Activated CD4-positive, alpha-beta T cell treated with anti-CD3 and anti-CD28 coated beads for 24 hours (primary cell): ENCODE data around the gene BCAS1.

Experiments used
- DNase-seq, 2 donors: peaks; one replicate each; pipeline ENCODE4 v3.0.0-alpha.2; 2020; ENCODE audit warnings: low read depth in 2 of 2

BCAS1 gene, protein sequence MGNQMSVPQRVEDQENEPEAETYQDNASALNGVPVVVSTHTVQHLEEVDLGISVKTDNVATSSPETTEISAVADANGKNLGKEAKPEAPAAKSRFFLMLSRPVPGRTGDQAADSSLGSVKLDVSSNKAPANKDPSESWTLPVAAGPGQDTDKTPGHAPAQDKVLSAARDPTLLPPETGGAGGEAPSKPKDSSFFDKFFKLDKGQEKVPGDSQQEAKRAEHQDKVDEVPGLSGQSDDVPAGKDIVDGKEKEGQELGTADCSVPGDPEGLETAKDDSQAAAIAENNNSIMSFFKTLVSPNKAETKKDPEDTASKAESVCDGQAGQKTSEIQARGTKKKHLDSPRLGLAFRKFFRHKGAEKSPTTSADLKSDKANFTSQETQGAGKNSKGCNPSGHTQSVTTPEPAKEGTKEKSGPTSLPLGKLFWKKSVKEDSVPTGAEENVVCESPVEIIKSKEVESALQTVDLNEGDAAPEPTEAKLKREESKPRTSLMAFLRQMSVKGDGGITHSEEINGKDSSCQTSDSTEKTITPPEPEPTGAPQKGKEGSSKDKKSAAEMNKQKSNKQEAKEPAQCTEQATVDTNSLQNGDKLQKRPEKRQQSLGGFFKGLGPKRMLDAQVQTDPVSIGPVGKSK

DNA sequence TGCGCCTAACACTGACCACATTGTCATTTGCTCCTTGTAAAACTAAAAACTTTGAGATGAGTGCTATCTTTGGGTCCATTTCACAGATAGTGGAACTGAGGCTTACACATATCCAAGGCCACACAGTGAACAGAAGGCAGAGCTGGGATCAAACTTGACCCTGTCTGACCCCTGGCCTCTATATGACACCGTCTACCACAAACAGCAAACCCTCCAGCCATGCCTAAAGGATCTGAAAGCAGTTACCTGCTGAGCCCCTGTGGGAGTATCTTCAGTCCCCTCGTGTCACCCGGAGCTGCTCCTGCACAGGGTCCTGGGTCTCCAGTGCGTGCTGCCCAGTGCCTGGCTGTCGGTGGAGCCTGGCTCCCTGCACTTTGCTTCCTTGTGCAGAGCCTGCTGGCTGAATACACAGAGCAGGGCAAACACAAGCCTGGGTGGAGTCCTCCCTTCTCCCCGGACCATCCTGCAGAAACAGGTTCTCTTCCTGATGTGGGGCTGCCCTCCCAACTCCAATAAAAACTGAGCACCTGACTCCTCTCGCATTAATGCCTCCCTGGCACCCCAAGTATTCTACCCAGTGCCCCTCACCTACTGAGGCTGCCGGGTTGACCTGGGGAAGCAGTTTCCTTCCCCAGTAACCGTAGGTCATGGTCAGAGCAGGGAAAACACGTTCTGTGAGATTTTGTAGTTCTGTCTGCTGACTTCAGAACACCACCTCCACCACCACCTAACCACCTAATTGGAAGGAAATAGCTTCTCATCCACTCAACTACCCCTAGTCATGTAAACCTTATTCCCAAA is at the start of gene BCAS1:
BCAS1 (minus strand) TSS at position 408 of the 801 bp plus-strand sequence. CDS start 11,876 bp downstream, outside the sequence.
- DNase-seq = no peak

DNA sequence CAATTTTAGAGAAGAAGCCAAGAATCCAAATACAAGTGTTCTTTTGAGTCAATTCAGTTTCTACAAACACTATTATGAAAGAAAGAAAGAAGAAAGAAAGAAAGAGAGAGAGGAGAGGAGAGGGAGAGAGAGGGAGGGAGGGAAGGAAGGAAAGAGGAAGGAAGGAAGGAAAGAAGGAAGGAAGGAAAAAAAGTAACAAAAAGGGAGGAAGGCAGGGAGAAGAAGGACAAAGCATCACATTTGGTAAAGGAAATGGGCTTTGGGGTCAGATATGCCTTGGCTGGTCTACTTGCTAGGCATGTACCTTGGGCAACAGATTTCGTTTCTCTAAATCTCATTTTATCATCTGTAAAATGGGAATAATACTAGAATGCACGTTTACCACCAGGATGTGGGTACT is 49.4 kb upstream of the BCAS1 start:
- DNase-seq = no peak

DNA sequence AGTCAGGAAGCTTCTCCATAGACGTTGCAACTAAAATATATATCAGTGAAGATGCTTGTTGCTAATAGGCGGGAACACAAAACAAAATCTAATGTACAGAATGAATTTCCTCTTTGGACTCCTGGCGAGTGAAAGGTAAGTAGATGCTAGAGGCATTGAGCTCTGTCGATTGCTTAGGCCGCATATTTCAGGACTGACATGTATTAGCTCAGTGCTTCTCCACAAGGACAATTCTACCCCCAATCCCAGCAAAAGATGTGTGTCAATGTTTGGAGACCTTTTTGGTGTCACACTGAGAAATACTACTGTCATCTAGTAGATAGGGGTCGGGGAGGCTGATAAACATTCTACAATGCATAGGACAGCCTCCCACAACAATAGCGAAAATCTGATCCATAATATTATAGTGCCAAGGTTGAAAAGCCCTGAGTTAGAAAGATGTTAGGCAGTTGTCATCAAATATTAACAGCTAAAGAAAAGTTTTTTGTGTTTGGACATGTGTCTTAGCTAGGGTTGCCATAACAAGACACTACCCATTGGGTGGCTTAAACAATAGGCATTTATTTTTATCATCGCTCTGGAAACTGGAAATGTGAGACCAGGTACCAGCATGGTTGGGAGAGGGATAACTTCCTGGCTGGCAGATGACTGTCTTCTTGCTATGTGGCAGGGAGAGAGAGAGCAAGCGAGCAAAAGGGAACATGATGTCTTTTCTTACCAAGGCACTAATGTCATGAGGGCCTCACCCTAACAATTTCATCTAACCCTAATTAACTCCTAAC is 48.0 kb upstream of the BCAS1 start:
- no peak for DNase-seq

DNA sequence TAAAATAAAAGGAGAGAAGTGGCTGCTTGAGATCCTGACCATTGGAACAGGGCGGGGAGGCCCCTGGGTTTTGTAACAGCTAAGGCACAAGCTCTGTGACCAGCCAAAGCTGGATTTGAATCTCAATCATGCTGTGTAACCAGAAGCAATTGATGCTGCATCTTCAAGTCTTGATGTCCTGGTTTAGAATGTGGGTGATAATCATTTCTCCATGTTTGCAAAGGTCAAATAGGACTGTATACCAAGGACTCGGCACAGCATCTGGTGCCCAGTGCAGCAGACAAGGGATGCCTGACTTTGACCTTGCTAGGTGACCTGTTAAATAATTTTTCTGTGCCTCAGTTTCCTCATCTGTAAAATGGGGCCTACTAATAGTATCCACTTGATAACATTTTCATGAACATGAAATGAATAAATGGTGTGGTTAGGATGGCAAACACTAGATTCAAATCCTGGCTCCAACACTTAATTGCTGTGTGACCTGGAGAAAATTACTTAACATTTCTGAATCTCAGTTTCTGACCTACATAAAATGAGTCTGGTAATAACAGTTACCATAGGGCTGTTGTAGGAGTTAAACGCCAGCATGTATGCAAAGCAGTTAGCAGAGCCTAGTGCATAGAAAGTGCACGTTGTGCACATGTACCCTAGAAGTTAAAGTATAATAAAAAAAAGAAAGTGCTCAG is 46.3 kb upstream of the BCAS1 start:
- DNase-seq = no peak

DNA sequence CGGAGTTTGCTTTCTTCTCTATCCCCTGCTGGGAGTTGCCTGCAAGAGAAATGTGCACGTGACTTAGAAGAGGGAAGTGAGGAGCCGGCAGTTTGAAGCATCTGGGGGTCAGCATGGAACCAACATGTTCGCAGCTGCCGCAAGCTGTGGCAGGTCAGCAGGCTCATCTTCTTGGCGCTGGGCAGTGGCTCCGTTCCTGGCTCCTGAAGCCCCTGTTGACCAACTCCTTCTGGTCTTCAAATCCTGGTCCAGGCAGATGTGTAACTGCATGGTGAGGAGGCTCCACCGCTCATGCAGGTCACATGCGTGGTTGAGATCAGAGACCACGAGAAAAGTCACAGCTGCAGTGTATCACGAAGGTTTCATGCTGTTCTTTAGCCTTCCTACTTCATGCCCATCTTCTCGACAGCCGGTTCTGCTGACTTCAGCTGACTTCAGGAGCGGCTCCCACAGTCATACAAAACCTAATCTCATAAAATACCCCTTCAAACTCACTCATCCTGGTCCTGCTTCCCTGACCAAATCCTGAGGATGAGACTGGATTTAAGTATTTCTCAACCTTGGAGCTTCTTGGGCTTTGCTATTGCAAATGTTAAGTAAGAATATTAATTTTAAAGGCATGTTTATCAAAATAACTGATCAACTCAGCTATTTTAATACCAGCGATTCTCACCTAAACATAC is 44.9 kb upstream of the BCAS1 start:
- no peak for DNase-seq

DNA sequence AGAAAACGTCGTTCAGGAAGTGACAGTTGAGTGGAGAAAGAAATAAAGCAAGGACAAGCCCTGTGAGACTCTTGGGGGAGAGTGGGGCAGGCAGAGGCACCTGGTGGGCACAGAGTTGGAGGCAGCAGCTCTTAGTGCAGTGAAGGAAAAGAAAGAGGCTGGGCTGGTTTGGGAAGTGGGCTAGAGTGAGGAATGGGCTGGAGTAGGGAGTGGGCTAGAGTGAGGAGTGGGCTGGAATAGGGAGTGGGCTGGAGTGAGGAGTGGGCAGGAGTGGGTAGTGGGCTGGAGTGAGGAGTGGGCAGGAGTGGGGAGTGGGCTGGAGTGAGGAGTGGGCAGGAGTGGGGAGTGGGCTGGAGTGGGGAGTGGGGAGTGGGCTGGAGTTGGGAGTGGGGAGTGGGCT is 43.7 kb upstream of the BCAS1 start:
- no peak for DNase-seq

DNA sequence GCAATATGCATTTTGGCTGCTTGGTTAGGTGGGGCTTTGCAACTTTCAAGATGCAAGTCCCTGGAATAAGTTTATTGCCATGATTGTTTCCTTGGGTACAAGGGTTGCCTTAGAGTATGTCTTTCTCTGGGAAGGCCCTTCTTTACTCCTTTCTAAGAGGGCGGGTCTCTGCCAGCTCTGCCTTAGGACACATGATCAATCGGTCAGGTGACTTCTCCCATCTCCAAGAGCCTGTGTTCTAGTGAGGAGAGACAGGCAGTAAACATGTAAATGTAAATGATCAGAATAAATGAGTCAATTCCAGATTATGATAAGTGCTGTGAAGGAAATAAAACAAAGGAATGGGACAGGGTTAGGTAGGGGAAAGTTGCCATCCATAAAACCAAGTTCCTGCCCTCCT is 43.2 kb upstream of the BCAS1 start:
- no peak for DNase-seq

DNA sequence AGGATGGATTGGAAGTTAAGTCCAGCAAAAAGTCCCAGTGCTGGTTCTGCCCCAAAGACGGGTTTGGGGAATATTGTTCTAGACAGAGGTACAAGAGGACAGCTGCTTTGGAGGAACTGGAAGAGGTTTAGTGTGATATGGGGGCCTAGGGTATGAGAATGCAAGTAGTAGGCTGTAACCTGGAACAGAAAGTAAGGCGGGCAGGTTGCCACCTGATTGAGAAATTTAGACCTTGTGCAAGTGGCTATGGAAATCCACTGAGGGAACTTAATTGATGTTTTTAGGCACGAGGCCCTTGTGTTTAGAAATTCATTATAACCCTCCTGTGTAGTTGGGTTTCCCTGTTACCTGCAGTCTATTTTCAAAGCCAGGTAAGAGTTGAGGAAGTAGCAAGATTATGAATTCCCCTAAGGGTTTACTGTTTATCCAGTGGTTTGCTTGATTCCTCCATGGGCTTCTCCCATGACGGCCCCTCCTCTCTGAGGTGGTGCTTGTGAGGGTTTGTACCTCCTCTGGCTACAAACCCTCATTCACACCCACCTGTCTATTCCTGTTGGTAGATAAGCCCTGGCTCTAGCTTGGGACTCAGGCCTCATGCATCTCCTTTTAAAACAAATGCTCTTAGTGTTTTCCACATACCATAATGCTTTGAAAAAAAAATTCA is 42.0 kb upstream of the BCAS1 start:
- DNase-seq = no peak

DNA sequence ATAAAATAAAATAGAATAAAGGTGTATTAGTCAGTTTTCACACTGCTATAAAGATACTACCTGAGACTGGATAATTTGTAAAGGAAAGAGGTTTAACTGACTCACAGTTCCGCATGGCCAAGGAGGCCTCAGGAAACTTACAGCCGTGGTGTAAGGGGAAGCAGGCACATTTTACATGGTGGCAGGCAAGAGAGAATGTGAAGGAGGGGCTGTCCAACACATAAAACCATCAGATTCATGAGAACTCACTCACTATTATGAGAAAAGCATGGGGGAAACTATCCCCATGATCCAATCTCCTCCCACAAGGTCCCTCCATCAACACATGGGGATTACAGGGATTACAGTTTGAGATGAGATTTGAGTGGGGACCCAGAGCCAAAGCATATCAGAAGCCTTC is 41.1 kb upstream of the BCAS1 start:
- no peak for DNase-seq

DNA sequence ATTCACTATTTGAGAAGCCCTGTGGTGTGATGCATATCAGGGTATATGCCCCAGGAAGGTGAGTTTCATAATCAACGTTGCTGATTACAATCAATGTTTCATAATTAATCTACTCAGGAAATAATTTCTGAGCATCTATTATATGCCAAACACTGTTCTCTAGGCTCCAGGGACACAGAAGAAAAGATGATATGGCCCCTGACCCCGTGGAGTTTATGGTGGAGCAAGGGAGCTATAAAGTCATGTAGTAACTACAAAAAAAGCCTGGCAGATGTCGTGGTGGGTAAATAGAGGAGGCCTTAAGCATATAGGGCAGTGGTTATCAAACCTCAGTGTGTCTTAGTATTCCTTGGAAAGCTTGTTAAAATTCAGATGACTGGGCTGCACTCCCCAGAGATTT is 40.1 kb upstream of the BCAS1 start:
- no peak for DNase-seq

DNA sequence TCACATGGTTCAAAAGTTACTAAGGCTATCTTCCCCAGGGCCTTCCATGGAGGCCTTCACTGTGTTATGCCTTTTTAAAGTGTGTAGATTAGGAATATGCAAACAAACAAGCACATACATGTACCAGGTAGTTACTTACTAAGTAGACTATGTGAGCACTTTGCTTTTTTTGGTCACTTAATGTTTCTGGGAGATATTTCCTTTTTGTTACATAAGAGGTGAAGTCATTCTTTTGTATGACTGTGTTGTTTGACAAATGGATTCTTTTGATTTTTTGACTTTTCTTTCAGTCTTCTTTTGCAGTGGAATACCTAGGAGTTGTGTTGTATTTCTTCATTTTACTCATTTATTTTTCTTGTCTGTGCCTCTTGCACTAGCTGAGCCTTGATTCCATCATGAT is 39.6 kb upstream of the BCAS1 start:
- DNase-seq = no peak

DNA sequence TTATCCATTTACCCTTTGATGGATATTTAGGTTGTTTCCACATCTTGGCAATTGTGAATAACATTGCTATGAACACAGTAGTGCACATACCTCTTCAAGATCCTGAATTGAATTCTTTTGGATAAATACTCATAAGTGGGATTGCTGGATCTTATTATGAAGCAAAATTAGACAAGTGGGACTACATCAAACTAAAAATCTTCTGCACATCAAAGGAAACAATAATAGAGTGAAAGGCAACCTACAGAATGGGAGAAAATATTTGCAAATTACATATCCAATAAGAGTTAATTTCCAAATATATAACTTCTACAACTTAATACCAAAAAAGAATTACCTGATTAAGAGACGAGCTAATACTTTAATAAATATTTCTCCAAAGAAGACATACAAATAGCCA is 38.4 kb upstream of the BCAS1 start:
- DNase-seq = no peak

DNA sequence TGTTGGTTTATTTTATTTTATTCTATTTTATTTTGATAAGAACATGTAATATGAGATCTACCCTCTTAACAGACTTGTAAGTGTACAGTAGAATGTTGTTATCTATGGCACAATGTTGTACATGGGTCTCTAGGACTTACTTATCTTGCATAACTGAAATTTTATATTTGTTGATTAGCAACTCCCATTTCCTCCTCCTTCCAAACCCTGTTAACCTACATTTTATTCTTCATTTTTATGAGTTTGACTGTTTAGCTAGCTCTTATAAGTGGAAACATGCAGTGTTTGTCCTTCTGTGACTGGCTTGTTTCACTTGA is 37.9 kb upstream of the BCAS1 start:
- DNase-seq = no peak

DNA sequence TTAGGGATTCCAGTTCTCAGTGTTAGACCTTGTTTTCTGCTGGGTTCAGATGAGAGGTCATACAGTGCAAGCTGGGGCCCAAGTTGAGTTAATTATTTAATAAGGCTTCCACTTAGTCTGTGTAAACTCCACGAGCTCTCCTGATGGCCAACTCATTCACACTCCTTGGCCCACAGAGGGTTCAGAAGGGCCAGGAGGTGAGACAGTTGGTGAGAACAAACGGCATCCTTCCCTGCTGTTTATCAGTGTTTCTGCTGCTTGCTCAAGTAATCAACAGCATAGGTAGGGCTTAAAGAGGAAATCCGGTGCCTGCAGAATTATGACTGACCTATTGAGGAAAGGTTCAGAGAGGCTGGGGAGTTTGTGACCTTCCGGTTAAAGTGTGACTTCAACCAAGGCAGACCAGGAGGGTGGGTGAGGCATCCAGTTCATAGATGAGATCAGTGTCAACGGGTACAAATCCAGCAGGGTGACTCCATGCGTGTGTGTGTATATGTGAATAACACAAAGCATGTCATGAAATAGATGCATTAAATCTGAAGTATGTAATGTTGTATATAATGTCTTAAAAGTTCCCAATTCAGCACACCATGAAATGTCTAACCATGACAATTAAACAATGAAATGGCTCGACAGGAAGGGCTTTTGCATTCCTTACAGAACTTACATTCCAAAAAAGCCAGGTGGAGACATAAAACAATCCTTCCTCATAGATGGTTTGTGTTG is 37.4 kb upstream of the BCAS1 start:
- no peak for DNase-seq

DNA sequence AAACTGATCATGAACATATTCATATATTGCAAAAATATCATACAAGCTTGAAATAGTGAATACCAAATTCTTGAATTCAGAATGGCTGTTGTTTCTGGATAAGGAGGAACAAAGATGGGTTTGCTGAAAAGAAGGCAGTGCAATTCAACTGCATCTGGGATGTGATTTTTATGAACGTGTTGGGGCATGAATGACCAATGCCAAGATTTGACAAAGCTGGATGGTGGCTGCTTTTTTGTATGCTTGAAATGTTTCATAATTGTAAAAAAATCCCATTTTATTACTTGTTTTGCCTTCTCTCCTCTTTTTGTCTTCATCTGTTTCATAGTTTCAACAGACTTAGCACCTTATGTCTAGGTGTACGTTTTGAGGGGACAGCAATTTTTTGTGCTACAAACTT is 36.8 kb upstream of the BCAS1 start:
- no peak for DNase-seq

DNA sequence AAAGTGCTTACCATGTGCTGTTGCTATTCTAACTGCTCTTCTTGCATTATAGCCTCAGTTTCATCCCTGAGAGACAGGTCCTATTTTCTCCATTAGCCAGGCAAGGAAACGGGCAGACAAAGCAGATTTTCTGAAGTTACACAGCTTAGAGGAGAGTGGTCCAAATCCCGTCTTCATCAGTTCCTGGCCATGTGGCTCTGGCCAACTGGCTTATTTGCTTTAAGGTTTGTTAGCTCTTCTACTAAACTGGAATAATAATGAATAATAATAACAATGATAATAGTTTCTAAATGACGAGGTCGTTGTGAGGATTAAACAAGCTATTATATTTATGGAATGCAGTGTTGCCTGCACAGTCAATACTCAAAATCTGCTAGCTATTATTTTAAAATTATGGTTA is 35.8 kb upstream of the BCAS1 start:
- DNase-seq = no peak

DNA sequence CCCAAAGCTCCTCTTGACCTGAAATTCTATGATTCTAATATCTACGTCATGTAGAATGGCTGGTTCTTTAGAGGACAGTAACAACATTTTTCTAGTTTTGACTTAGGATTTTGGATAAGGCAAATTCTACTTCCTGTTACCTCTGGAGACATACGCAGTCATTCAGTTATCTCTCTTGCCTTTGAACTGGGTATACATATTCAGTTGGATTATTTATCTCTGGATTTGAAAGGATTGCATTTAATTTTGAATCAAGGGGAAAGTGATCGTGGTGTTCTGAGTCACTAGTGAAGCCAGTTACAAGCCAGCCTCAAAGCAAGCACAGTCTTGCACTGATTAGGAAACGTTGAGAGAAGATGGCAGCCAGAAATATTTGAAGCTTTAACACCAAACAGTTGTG is 35.3 kb upstream of the BCAS1 start:
- DNase-seq = no peak

DNA sequence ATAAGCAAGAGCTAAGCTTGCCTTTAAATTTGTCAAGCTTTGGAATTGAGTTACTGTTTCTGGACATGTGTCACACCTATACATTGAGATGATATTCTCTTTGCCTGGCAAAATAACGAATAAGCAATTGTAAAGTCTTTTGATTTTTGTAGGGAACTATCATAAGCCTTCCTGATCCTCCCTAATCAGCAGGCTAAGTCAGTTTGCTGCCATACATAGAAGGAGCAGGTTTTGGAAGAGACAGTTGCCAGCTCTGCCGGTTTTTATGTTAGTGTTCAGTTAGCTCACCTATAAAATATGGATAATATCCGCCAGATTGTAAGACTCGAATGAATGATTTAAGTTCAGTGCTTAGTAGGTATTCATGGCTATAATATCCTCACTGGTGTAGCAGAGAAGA is 34.4 kb upstream of the BCAS1 start:
- DNase-seq = no peak

DNA sequence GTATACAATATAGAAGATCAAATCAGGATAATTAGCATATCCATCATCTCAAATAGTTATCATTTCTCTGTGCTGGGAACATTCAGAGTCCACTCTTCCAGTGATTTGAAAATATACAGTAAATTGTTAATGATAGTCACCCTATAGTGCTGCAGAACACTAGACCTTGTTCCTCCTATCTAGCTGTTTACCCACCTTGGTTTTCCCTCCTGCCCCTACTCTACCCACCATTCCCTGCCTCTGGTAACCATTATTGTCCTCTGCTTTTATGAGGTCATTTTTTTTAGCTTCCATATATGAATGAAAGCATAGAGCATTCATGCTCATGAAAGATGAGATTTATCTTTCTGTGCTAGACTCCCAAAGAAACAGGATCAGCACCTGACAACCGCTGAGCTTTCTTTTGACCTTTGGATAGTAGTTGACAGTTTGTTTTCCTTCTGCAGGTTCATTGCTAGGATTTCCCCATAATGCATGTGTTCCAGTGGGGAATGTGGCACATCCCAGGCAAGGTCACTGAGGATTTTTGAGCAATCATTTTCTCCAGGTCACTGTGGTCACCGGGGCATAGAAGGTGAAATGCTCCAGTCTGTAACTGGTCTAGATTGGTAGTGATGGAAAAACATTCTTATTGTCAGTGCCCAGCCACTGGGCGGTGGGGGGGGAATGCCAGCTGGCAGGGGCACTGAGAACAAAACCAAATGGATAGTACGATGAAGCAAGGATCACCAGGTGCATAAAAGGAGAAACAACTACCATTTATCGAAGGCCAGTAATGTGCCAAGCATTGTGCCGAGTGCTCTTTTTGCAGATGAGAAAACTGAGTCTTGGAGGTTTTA is 33.6 kb upstream of the BCAS1 start:
- no peak for DNase-seq
